Psoas muscle (tissue), 8 donors: ENCODE results near the gene CNOT6L. TPM values are rescaled to one million over a fixed set of nuclear protein-coding genes. Genes with fewer than 3 reads are reported as not detected.
"Not testable (repeated sequence)": the region's sequence is repeated elsewhere in the genome, so short reads cannot be mapped to it uniquely, and the experiment has no call there.

Source experiments
- ATAC-seq, 4 donors: fragments of 200-7000 bp; cut with Tn5 transposase; one replicate each; pipeline ENCODE4 v1.9.1; 2020; ENCODE audit warnings: moderate library complexity in 3 of 4, mild to moderate bottlenecking in 2 of 4
- DNase-seq, 2 donors: peaks; one replicate each; pipeline ENCODE4 v3.0.0-alpha.2; 2020
- H3K27ac ChIP-seq: fragments of 200-600 bp; one replicate; pipeline ENCODE4 v1.8.0; 2022
- H3K27me3 ChIP-seq, 3 donors: fragments of 200-600 bp in 1 of 3; one replicate each; pipeline versions ENCODE4 v1.6.1 to v1.8.0; 2013 to 2022; ENCODE audit warnings: low read length in 2 of 3, mild to moderate bottlenecking in 2 of 3, moderate library complexity in 1 of 3; ENCODE audit not compliant: insufficient read depth in 3 of 3
- H3K36me3 ChIP-seq, 2 donors: fragments of 200-600 bp in 1 of 2; one replicate each; pipeline versions ENCODE4 v1.6.1 to v1.8.0; 2013 to 2022; ENCODE audit warnings: low read depth in 1 of 2, mild to moderate bottlenecking in 1 of 2, moderate library complexity in 1 of 2; ENCODE audit not compliant: insufficient read depth in 1 of 2
- H3K4me1 ChIP-seq: fragments of 200-600 bp; one replicate; pipeline ENCODE4 v1.8.0; 2022
- H3K4me3 ChIP-seq: fragments of 200-600 bp; one replicate; pipeline ENCODE4 v1.8.0; 2022; ENCODE audit warnings: mild to moderate bottlenecking
- H3K9me3 ChIP-seq: fragments of 200-600 bp; one replicate; pipeline ENCODE4 v1.8.0; 2022
- CTCF ChIP-seq: fragments of 200-600 bp; IDR thresholded peaks from one replicate; pipeline ENCODE4 v1.8.0; 2022; ENCODE audit warnings: antibody characterized with exemption
- WGBS, 3 donors: extraction: QIAGEN DNeasy Blood & Tissue Kit; methylation state at CpG; one replicate each; pipeline versions ENCODE4 v1.1.6 to v1.1.7; 2013; 5-methylcytosine and 5-hydroxymethylcytosine counted together
- intact Hi-C, 2 donors: fragments of 100-400 bp; cut with DNase I; formaldehyde crosslinking; loops; one replicate each; pipeline versions ENCODE4 v1.11.0 to v1.14.2; 2022
- polyA plus RNA-seq, 3 donors: library from polyadenylated mRNA; stranded (reverse); fragments of 200-250 nt; gene quantifications; one replicate each; pipeline ENCODE4 v1.2.3, GENCODE V29; 2013
- total RNA-seq, 4 donors: library from RNA; stranded (reverse); fragmentation: NEBNext Ultra II Directional in 2 of 4; extraction: Animal tissue kit (Norgen Biotek cat#: 25700) in 2 of 4; gene quantifications; one replicate each; pipeline versions ENCODE4 v1.2.1 to v1.2.4, GENCODE V29; 2021 to 2023
- donor health status: healthy with polysubstance abuse.
- donor health status: DM: no; HTN: no; CAD: no; lungs with moderate emphysema.
- donor health status: Bipolar disorder and iron deficiency.
- donor health status: healthy.
- donor health status: DM: yes; HTN: yes; CAD: no.
- donor health status: DM: no; HTN: no; CAD: no.
- donor health status: DM: no; HTN: no; CAD: no.
- donor health status: DM: yes; HTN: yes; CAD: no.

Gene CNOT6L
- total and polyA plus RNA-seq, 7 donors: 2.6 to 23.3 (median 18.0) TPM

- Histone ChIP-seq H3K36me3 (no peaks in the 10 kb centered on the region), H3K4me1 (peaks cover 19% of the 10 kb centered on the region), H3K9me3 (no peaks in the 10 kb centered on the region), H3K27ac (no peak overlapping the region), H3K27me3 (no peaks in the 10 kb centered on the region), H3K4me3 (no peak overlapping the region)
- TF ChIP-seq CTCF: no peak
- ATAC-seq (no peak), DNase-seq (no peak)
- WGBS, 3 donors: 93 to 97% (median 95%) methylated on average over 6 of the region's 6 CpGs
- intact Hi-C loops: no loop called here
Measured at GRCh38 chr4:77785669-77786068, 33.5 kb downstream of the CNOT6L start.

- peaks cover 13% of the 10 kb centered on the region for H3K4me1 ChIP-seq
- no peak for DNase-seq
- no peaks in the 10 kb centered on the region for H3K27me3 ChIP-seq
- intact Hi-C loops: no loop called here
- no peak overlapping the region for H3K4me3 ChIP-seq
- H3K36me3 ChIP-seq: no peaks in the 10 kb centered on the region
- H3K9me3 ChIP-seq: no peaks in the 10 kb centered on the region
- no peak overlapping the region for H3K27ac ChIP-seq
- whole genome bisulfite sequencing, 3 donors: 69 to 78% (median 72%) methylated on average over 6 of the region's 6 CpGs
- no peak for ATAC-seq
- TF ChIP-seq CTCF: no peak
Measured at GRCh38 chr4:77783895-77784294, 35.3 kb downstream of the CNOT6L start.

- no peak for DNase-seq
- Histone ChIP-seq H3K4me1 (peaks cover 23% of the 10 kb centered on the region), H3K9me3 (no peaks in the 10 kb centered on the region), H3K27ac (no peak overlapping the region), H3K27me3 (no peaks in the 10 kb centered on the region), H3K4me3 (no peak overlapping the region), H3K36me3 (no peaks in the 10 kb centered on the region)
- no peak for TF ChIP-seq CTCF
- intact Hi-C loops: no loop called here
- WGBS, 3 donors: 87 to 88% (median 87%) methylated on average over 1 of the region's 1 CpG
- no peak for ATAC-seq
Measured at GRCh38 chr4:77782102-77782835, 36.9 kb downstream of the CNOT6L start.

GRCh38 chr4:77780762-77781161 is 38.4 kb downstream of the CNOT6L start:
- DNase-seq, H3K27ac ChIP-seq, H3K36me3 ChIP-seq, H3K4me3 ChIP-seq, H3K9me3 ChIP-seq, intact Hi-C loops, H3K27me3 ChIP-seq, ATAC-seq: not testable (repeated sequence)
- 91 to 97% (median 93%) methylated on average over 2 of the region's 2 CpGs for WGBS, 3 donors
- peaks cover 36% of the 10 kb centered on the region for H3K4me1 ChIP-seq

- H3K36me3 ChIP-seq: peaks cover 0 to 26% of the 10 kb centered on the region in 2 donors
- H3K9me3 ChIP-seq: no peaks in the 10 kb centered on the region
- H3K27me3 ChIP-seq: no peaks in the 10 kb centered on the region
- TF ChIP-seq CTCF: no peak
- ATAC-seq (peak; percentile 66 to 87 (median 84)), DNase-seq (no peak)
- peak overlapping the region; percentile 31 for H3K4me3 ChIP-seq
- WGBS, 3 donors: 3 to 10% (median 9%) methylated on average over 1 of the region's 1 CpG
- intact Hi-C loops: loop anchor here in 1 of 2 donors (5.0 kb wide), 1 partner anchor 45 kb away; no protein-coding TSS in a partner anchor
- H3K27ac ChIP-seq: peak overlapping the region; percentile 65
- peaks cover 23% of the 10 kb centered on the region for H3K4me1 ChIP-seq
Measured at GRCh38 chr4:77777135-77777807, 41.9 kb downstream of the CNOT6L start.
